Measurements from ENCODE around the gene GABRD.

The GABRD gene

GRCh38 chr1:2039251-2039650 is 20.1 kb downstream of the GABRD start:
- DNase-seq, result no peak

- DNase-seq, result no peak
Measured at GRCh38 chr1:2041305-2041704, 22.2 kb downstream of the GABRD start.

GRCh38 chr1:2041887-2042286 is 22.7 kb downstream of the GABRD start:
- no peak for DNase-seq

GRCh38 chr1:2042830-2043773 is 24.0 kb downstream of the GABRD start:
- no peak for DNase-seq

- no peak for DNase-seq
Measured at GRCh38 chr1:2043886-2044285, 24.7 kb downstream of the GABRD start.

GRCh38 chr1:2044510-2045319 is 25.6 kb downstream of the GABRD start:
- peak; percentile 39 for DNase-seq

- DNase-seq, result no peak
Measured at GRCh38 chr1:2045468-2046173, 26.5 kb downstream of the GABRD start.

- no peak for DNase-seq
Measured at GRCh38 chr1:2046174-2046917, 27.2 kb downstream of the GABRD start.

GRCh38 chr1:2046953-2047748 is 28.0 kb downstream of the GABRD start:
- DNase-seq, result no peak

GRCh38 chr1:2047749-2048729 is 28.9 kb downstream of the GABRD start:
- DNase-seq, result no peak

- DNase-seq, result no peak
Measured at GRCh38 chr1:2049225-2049717, 30.1 kb downstream of the GABRD start.

GRCh38 chr1:2049718-2050431 is 30.7 kb downstream of the GABRD start, which contains the start of gene PRKCZ:
TSS of gene PRKCZ (plus strand) at chr1:2050411. CDS start at chr1:2050631, 220 bp downstream.
- DNase-seq, result no peak

GRCh38 chr1:2050461-2050792 is 31.3 kb downstream of the GABRD start:
- DNase-seq, result no peak

GRCh38 chr1:2050793-2051682 is 31.9 kb downstream of the GABRD start:
- no peak for DNase-seq

GRCh38 chr1:2052054-2052679 is 33.0 kb downstream of the GABRD start:
- no peak for DNase-seq

GRCh38 chr1:2052756-2053155 is 33.6 kb downstream of the GABRD start:
- DNase-seq, result no peak

- no peak for DNase-seq
Measured at GRCh38 chr1:2053217-2053616, 34.1 kb downstream of the GABRD start.

Measured in fibroblast of skin of right quadriceps (primary cell).